ENCODE data around the gene SERPINB6. TPM values are rescaled to one million over a fixed set of nuclear protein-coding genes. Genes with fewer than 3 reads are reported as not detected.

The SERPINB6 gene
- total RNA-seq, 1 donor from 2014 or later, result 31.8 TPM

- peak; percentile 84 for ATAC-seq
Measured at GRCh38 chr6:2999618-3000557, 28.5 kb upstream of the SERPINB6 start, which contains the start of gene NQO2. TSS of gene NQO2 (plus strand) at chr6:2999894. CDS start at chr6:3006553, 6,659 bp downstream.

GRCh38 chr6:2998998-2999617 lies 27.7 kb upstream of the SERPINB6 start:
- ATAC-seq (peak; percentile 53), DNase-seq (ENCODE audit: low spot score) (peak; percentile 90)

More at GRCh38 chr6:2999618-3000557, 28.5 kb upstream of the SERPINB6 start, which contains the start of gene NQO2:
- peak; percentile 95 for DNase-seq (ENCODE audit: low spot score)

GRCh38 chr6:2998249-2998997 lies 27.1 kb upstream of the SERPINB6 start:
- DNase-seq (ENCODE audit: low spot score), result peak; percentile 53

GRCh38 chr6:2993755-2994317 lies 22.5 kb upstream of the SERPINB6 start:
- ATAC-seq (no peak), DNase-seq (ENCODE audit: low spot score) (no peak)

More at GRCh38 chr6:2998249-2998997, 27.1 kb upstream of the SERPINB6 start:
- peak; percentile 71 for ATAC-seq

- DNase-seq (ENCODE audit: low spot score) (no peak), ATAC-seq (no peak)
Measured at GRCh38 chr6:2992330-2992979, 21.1 kb upstream of the SERPINB6 start.

- no peak for DNase-seq (ENCODE audit: low spot score)
Measured at GRCh38 chr6:2990932-2991506, 19.7 kb upstream of the SERPINB6 start.

GRCh38 chr6:2990248-2990931 lies 19.0 kb upstream of the SERPINB6 start:
- no peak for ATAC-seq
- no peak for DNase-seq (ENCODE audit: low spot score)

More at GRCh38 chr6:2990932-2991506, 19.7 kb upstream of the SERPINB6 start:
- ATAC-seq, result no peak

GRCh38 chr6:2989332-2990247 lies 18.2 kb upstream of the SERPINB6 start:
- DNase-seq (ENCODE audit: low spot score), result peak; percentile 87
- peak; percentile 65 for ATAC-seq

- DNase-seq (ENCODE audit: low spot score) (peak; percentile 91), ATAC-seq (peak; percentile 90)
Measured at GRCh38 chr6:2988426-2989331, 17.3 kb upstream of the SERPINB6 start.

- no peak for ATAC-seq
- DNase-seq (ENCODE audit: low spot score), result no peak
Measured at GRCh38 chr6:2988094-2988425, 16.7 kb upstream of the SERPINB6 start.

GRCh38 chr6:2986722-2987221 lies 15.4 kb upstream of the SERPINB6 start:
- ATAC-seq, result no peak
- no peak for DNase-seq (ENCODE audit: low spot score)

GRCh38 chr6:2984738-2985406 lies 13.5 kb upstream of the SERPINB6 start:
- no peak for ATAC-seq

GRCh38 chr6:2982426-2983117 lies 11.2 kb upstream of the SERPINB6 start:
- no peak for DNase-seq (ENCODE audit: low spot score)
- ATAC-seq, result no peak

More at GRCh38 chr6:2984738-2985406, 13.5 kb upstream of the SERPINB6 start:
- DNase-seq (ENCODE audit: low spot score), result no peak

GRCh38 chr6:2980465-2980855 lies 9.1 kb upstream of the SERPINB6 start:
- no peak for DNase-seq (ENCODE audit: low spot score)
- ATAC-seq, result no peak

GRCh38 chr6:2979819-2980464 lies 8.6 kb upstream of the SERPINB6 start:
- DNase-seq (ENCODE audit: low spot score) (no peak), ATAC-seq (no peak)

Measured in left lobe of liver (tissue), 2 donors.